Peyer's patch (tissue), 4 donors: ENCODE measurements around the gene ATG7. TPM values are rescaled to one million over a fixed set of nuclear protein-coding genes. Genes with fewer than 3 reads are reported as not detected.
A peak's percentile ranks its signal among the peaks of the same experiment; 100 is the strongest.

Experiments
- DNase-seq, 3 donors: peaks; one replicate each; pipeline ENCODE4 v3.0.0-alpha.2; 2017 to 2019
- H3K27ac ChIP-seq, 4 donors: fragments of 200-600 bp; sonication (generic); one replicate each; pipeline ENCODE4 v1.5.1; 2016 to 2019
- H3K27me3 ChIP-seq, 2 donors: fragments of 200-600 bp; sonication (generic); one replicate each; pipeline ENCODE4 v1.5.1; 2019
- H3K36me3 ChIP-seq, 3 donors: fragments of 200-600 bp; sonication (generic); one replicate each; pipeline ENCODE4 v1.5.1; 2016 to 2019
- H3K4me1 ChIP-seq, 4 donors: fragments of 200-600 bp; sonication (generic); one replicate each; pipeline ENCODE4 v1.5.1; 2016 to 2019
- H3K4me3 ChIP-seq, 4 donors: fragments of 200-600 bp; sonication (generic); 1 replicate in 3 of 4; 2 replicates in 1 of 4; pipeline ENCODE4 v1.5.1; 2016 to 2019; ENCODE audit warnings: mild to moderate bottlenecking in 1 of 4
- H3K9me3 ChIP-seq, 4 donors: fragments of 200-600 bp; sonication (generic); one replicate each; pipeline ENCODE4 v1.5.1; 2016 to 2019; ENCODE audit warnings: mild to moderate bottlenecking in 1 of 4
- POLR2A ChIP-seq, 2 donors: fragments of 450-650 bp; IDR thresholded peaks; one replicate each; pipeline ENCODE4 v1.5.1; 2017; ENCODE audit warnings: antibody characterized with exemption in 2 of 2, mild to moderate bottlenecking in 2 of 2, moderate library complexity in 2 of 2
- total RNA-seq, 4 donors: library from RNA; depleted of rRNA; stranded (reverse); fragments of >200 nt; gene quantifications; one replicate each; pipeline ENCODE4 v1.1.0, GENCODE V29; 2016
- TF ChIP-seq, protein P1 (sequence below), 6 experiments: fragments of 450-650 bp in 4 of 6; fragments of 200-600 bp in 2 of 6; sonication (generic) in 1 of 6; IDR thresholded peaks; one replicate each; pipeline ENCODE4 v1.5.1; 2017 to 2019; ENCODE audit warnings: antibody characterized with exemption in 6 of 6, mild to moderate bottlenecking in 3 of 6, moderate library complexity in 1 of 6

ATG7 gene
- total RNA-seq, 4 donors from 2014 or later, result 45.2 to 126 (median 70.8) TPM

DNA sequence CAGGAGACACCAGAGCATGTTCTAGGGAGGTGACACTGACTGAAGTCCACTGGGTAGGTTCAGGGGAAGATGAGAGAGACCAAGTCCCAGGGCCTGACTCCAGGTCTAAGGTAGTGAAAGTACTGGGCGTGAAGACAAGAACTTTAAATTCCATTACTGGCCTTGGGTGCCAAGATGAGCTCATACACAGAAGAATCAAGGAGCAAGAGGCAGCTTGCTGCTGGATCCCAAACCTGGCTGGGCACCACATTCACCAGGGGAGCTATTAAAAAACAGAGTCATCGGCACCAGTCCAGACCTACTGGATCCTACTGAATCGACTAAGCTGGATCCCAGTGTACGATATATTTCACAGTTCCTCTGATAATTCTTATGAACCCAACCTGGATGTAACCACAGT is 42.1 kb upstream of the ATG7 start:
- H3K9me3 ChIP-seq, result no peaks in the 10 kb centered on the region
- no peak for DNase-seq
- H3K27me3 ChIP-seq, result no peaks in the 10 kb centered on the region
- no peak overlapping the region for H3K4me3 ChIP-seq
- H3K4me1 ChIP-seq, result no peaks in the 10 kb centered on the region
- TF ChIP-seq POLR2A (IDR thresholded peaks at IDR 0.05), result no peak
- TF ChIP-seq, protein P1, sequence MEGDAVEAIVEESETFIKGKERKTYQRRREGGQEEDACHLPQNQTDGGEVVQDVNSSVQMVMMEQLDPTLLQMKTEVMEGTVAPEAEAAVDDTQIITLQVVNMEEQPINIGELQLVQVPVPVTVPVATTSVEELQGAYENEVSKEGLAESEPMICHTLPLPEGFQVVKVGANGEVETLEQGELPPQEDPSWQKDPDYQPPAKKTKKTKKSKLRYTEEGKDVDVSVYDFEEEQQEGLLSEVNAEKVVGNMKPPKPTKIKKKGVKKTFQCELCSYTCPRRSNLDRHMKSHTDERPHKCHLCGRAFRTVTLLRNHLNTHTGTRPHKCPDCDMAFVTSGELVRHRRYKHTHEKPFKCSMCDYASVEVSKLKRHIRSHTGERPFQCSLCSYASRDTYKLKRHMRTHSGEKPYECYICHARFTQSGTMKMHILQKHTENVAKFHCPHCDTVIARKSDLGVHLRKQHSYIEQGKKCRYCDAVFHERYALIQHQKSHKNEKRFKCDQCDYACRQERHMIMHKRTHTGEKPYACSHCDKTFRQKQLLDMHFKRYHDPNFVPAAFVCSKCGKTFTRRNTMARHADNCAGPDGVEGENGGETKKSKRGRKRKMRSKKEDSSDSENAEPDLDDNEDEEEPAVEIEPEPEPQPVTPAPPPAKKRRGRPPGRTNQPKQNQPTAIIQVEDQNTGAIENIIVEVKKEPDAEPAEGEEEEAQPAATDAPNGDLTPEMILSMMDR (IDR thresholded peaks at IDR 0.05), result no peak
- H3K27ac ChIP-seq, result no peak overlapping the region
- H3K36me3 ChIP-seq, result no peaks in the 10 kb centered on the region

DNA sequence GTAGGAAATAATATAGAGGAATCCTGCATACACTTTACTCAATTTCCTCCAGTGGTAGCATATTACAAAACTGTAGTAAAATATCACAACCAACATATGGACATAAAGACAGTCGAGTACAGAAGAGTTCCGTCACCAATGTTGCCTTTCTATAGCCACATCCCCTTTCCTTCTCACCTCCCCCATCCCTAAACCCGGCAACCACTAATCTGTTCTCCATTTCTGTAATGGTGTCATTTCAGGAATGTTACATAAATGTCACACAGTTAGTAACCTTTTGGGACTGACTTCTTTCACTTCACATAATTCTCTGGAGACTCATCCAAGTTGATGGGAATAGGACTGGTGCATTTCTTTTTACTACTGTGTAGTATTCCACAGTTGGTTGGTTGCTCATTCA is 41.4 kb upstream of the ATG7 start:
- DNase-seq, result no peak
- no peaks in the 10 kb centered on the region for H3K36me3 ChIP-seq
- H3K4me1 ChIP-seq, result no peaks in the 10 kb centered on the region
- TF ChIP-seq POLR2A (IDR thresholded peaks at IDR 0.05), result no peak
- TF ChIP-seq, protein P1 (IDR thresholded peaks at IDR 0.05), result no peak
- H3K27ac ChIP-seq, result no peak overlapping the region
- no peaks in the 10 kb centered on the region for H3K27me3 ChIP-seq
- H3K4me3 ChIP-seq, result no peak overlapping the region
- H3K9me3 ChIP-seq, result no peaks in the 10 kb centered on the region

DNA sequence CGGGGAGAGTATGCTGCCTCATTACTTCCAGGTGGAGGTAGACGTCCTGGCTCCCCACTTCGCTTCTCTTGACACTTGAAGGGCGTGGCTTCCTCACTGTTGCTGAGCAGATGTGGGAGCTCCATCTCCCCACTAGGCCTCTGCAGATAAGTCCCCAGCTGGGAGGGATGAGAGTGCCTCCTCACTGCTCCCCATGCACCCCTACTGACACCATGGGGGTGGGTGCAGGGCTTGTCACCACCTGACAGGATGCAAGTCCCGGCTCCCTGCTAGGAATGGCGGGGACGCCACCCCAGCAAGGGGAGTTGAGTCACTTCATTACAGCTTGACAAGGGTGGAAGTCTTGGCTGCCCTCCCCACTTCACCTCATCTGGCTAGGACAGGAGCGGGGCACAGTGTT is 36.8 kb upstream of the ATG7 start:
- no peak overlapping the region for H3K4me3 ChIP-seq
- no peak for DNase-seq
- no peaks in the 10 kb centered on the region for H3K27me3 ChIP-seq
- H3K9me3 ChIP-seq, result no peaks in the 10 kb centered on the region
- no peak for TF ChIP-seq POLR2A (IDR thresholded peaks at IDR 0.05)
- TF ChIP-seq, protein P1 (IDR thresholded peaks at IDR 0.05), result no peak
- no peaks in the 10 kb centered on the region for H3K4me1 ChIP-seq
- H3K36me3 ChIP-seq, result no peaks in the 10 kb centered on the region
- no peak overlapping the region for H3K27ac ChIP-seq

- Histone ChIP-seq H3K4me1 (no peaks in the 10 kb centered on the region), H3K36me3 (no peaks in the 10 kb centered on the region), H3K9me3 (no peaks in the 10 kb centered on the region), H3K27me3 (no peaks in the 10 kb centered on the region), H3K4me3 (no peak overlapping the region), H3K27ac (no peak overlapping the region)
- TF ChIP-seq, protein P1 (IDR thresholded peaks at IDR 0.05), result peak; percentile 47 to 92 (median 66)
- TF ChIP-seq POLR2A (IDR thresholded peaks at IDR 0.05), result no peak
- DNase-seq, result peak; percentile 77 to 92 (median 83)
Measured at GRCh38 chr3:11236588-11237461, 35.4 kb upstream of the ATG7 start.

- TF ChIP-seq POLR2A (IDR thresholded peaks at IDR 0.05), result no peak
- TF ChIP-seq, protein P1 (IDR thresholded peaks at IDR 0.05), result no peak
- Histone ChIP-seq H3K27ac (no peak overlapping the region), H3K36me3 (no peaks in the 10 kb centered on the region)
Measured at GRCh38 chr3:11238060-11238459, 34.1 kb upstream of the ATG7 start.

More at GRCh38 chr3:11238060-11238459, 34.1 kb upstream of the ATG7 start:
- H3K9me3 ChIP-seq, result no peaks in the 10 kb centered on the region
- H3K27me3 ChIP-seq, result no peaks in the 10 kb centered on the region
- no peak for DNase-seq
- H3K4me1 ChIP-seq, result no peaks in the 10 kb centered on the region
- no peak overlapping the region for H3K4me3 ChIP-seq
